Esophagus muscularis mucosa (tissue), 4 donors: ENCODE measurements around the gene TBC1D22A. TPM values are rescaled to one million over a fixed set of nuclear protein-coding genes. Genes with fewer than 3 reads are reported as not detected.

Experiments
- DNase-seq: peaks from one replicate; pipeline ENCODE4 v3.0.0-alpha.2; 2017; ENCODE audit errors: extremely low spot score
- H3K27ac ChIP-seq, 4 donors: fragments of 200-600 bp; sonication (generic); replicated peaks in 1 of 4; 1 replicate in 3 of 4; 2 replicates in 1 of 4; pipeline ENCODE4 v1.5.1; 2016 to 2019; ENCODE audit warnings: mild to moderate bottlenecking in 1 of 4
- H3K27me3 ChIP-seq, 4 donors: fragments of 200-600 bp; sonication (generic); one replicate each; pipeline versions ENCODE4 v1.5.1 to v1.6.0; 2016 to 2019
- H3K36me3 ChIP-seq, 4 donors: fragments of 200-600 bp; sonication (generic); one replicate each; pipeline ENCODE4 v1.5.1; 2016 to 2019
- H3K4me1 ChIP-seq, 4 donors: fragments of 200-600 bp; sonication (generic); one replicate each; pipeline ENCODE4 v1.5.1; 2016 to 2019
- H3K4me3 ChIP-seq, 4 donors: fragments of 200-600 bp; sonication (generic); 1 replicate in 2 of 4; 2 replicates in 2 of 4; pipeline ENCODE4 v1.5.1; 2016 to 2019; ENCODE audit warnings: mild to moderate bottlenecking in 4 of 4, moderate library complexity in 1 of 4
- H3K9me3 ChIP-seq, 4 donors: fragments of 200-600 bp; sonication (generic); 1 replicate in 3 of 4; 2 replicates in 1 of 4; pipeline ENCODE4 v1.5.1; 2016 to 2019
- EP300 ChIP-seq: sonication (generic); formaldehyde crosslinking; IDR thresholded peaks from one replicate; pipeline ENCODE4 v1.6.1; 2017; ENCODE audit warnings: antibody characterized with exemption
- POLR2A ChIP-seq: fragments of 450-650 bp; IDR thresholded peaks from one replicate; pipeline ENCODE4 v1.6.1; 2017; ENCODE audit warnings: antibody characterized with exemption, moderate library complexity, mild to moderate bottlenecking, low read depth
- POLR2AphosphoS5 ChIP-seq, 2 donors: sonication (generic); formaldehyde crosslinking; IDR thresholded peaks; one replicate each; pipeline ENCODE4 v1.6.1; 2017; ENCODE audit warnings: antibody characterized with exemption in 2 of 2
- WGBS: methylation state at CpG from one replicate; pipeline ENCODE4 v1.1.5; 2018; 5-methylcytosine and 5-hydroxymethylcytosine counted together
- intact Hi-C: fragments of 100-400 bp; cut with DNase I; formaldehyde crosslinking; loops from one replicate; pipeline ENCODE4 v1.15.1; 2023
- total RNA-seq, 4 donors: library from RNA; depleted of rRNA; stranded (reverse); fragments of >200 nt; gene quantifications; one replicate each; pipeline versions ENCODE4 v1.1.0 to v1.2.1, GENCODE V29; 2016
- TF ChIP-seq, protein P1 (sequence below), 3 experiments: fragments of 200-600 bp in 2 of 3; fragments of 450-650 bp in 1 of 3; sonication (generic) in 2 of 3; IDR thresholded peaks; one replicate each; pipeline ENCODE4 v1.5.1; 2017 to 2019; ENCODE audit warnings: antibody characterized with exemption in 3 of 3, mild to moderate bottlenecking in 2 of 3, moderate library complexity in 1 of 3

TBC1D22A gene
- total RNA-seq, 4 donors from 2014 or later: 15.2 to 20.7 (median 18.8) TPM

- no peaks in the 10 kb centered on the region for H3K9me3 ChIP-seq
- intact Hi-C loops: no loop called here
- DNase-seq: peak; percentile 21
- peaks cover 16 to 25% (median 18%) of the 10 kb centered on the region in 4 donors for H3K4me1 ChIP-seq
- H3K36me3 ChIP-seq: peaks cover 0 to 16% (median 12%) of the 10 kb centered on the region in 4 donors
- no peaks in the 10 kb centered on the region for H3K27me3 ChIP-seq
- no peak overlapping the region for H3K27ac ChIP-seq
- no peak overlapping the region for H3K4me3 ChIP-seq
- TF ChIP-seq POLR2AphosphoS5 (IDR thresholded peaks at IDR 0.05) (no peak), POLR2A (no peak), EP300 (no peak)
- TF ChIP-seq, protein P1, sequence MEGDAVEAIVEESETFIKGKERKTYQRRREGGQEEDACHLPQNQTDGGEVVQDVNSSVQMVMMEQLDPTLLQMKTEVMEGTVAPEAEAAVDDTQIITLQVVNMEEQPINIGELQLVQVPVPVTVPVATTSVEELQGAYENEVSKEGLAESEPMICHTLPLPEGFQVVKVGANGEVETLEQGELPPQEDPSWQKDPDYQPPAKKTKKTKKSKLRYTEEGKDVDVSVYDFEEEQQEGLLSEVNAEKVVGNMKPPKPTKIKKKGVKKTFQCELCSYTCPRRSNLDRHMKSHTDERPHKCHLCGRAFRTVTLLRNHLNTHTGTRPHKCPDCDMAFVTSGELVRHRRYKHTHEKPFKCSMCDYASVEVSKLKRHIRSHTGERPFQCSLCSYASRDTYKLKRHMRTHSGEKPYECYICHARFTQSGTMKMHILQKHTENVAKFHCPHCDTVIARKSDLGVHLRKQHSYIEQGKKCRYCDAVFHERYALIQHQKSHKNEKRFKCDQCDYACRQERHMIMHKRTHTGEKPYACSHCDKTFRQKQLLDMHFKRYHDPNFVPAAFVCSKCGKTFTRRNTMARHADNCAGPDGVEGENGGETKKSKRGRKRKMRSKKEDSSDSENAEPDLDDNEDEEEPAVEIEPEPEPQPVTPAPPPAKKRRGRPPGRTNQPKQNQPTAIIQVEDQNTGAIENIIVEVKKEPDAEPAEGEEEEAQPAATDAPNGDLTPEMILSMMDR (IDR thresholded peaks at IDR 0.05): no peak
- 88% methylated on average over 12 of the region's 12 CpGs for WGBS
Measured at GRCh38 chr22:46824980-46825544, 62.6 kb downstream of the TBC1D22A start.

DNA sequence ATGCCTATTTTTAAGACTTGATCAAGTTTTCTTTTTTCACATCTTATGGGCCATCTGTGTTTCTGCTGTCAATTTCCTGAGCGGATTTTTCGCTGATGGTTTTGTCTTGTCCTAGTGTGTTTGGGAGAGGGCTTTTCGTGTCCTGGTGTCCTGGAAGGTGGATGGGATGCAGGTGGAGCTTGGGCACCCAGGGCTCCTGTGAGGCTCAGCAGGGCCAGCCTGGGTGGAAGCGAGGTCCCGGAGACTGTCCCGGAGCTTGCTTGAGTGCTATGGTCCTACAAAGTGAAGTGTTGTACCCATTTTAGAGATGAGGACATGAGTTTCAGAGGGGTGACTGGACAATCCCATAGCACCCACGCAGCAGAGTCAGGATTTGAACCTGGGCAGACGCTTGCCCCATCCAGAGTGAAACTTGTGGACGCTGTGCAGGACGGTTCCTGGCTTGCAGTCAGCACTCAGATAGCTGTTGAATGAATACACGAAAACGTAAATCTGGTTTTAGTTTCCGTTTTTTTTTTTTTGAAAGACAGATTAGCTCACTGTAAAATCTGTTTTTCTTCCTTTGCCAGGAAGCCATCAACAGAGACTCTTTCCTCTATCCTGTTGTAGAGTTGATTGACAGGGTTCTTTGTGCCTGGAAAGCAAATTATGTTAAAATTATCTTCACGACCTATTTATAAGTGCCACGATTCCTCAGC is 64.1 kb downstream of the TBC1D22A start:
- H3K4me3 ChIP-seq: no peak overlapping the region
- DNase-seq: no peak

GRCh38 chr22:46827136-46827780 is 64.8 kb downstream of the TBC1D22A start:
- no peak for TF ChIP-seq POLR2AphosphoS5 (IDR thresholded peaks at IDR 0.05)
- TF ChIP-seq POLR2A: no peak
- TF ChIP-seq EP300: no peak
- TF ChIP-seq, protein P1 (IDR thresholded peaks at IDR 0.05): no peak

More for the DNA sequence above, 64.1 kb downstream of the TBC1D22A start:
- TF ChIP-seq POLR2AphosphoS5 (IDR thresholded peaks at IDR 0.05): no peak
- 91% methylated on average over 15 of the region's 15 CpGs for WGBS
- Histone ChIP-seq H3K27me3 (no peaks in the 10 kb centered on the region), H3K4me1 (peaks cover 22 to 34% (median 28%) of the 10 kb centered on the region in 4 donors), H3K9me3 (no peaks in the 10 kb centered on the region), H3K27ac (no peak overlapping the region), H3K36me3 (peaks cover 0 to 16% (median 12%) of the 10 kb centered on the region in 4 donors)
- intact Hi-C loops: no loop called here

GRCh38 chr22:46827781-46828180 is 65.3 kb downstream of the TBC1D22A start:
- H3K4me1 ChIP-seq: peaks cover 22 to 34% (median 28%) of the 10 kb centered on the region in 4 donors
- 97% methylated on average over 12 of the region's 12 CpGs for WGBS
- H3K4me3 ChIP-seq: no peak overlapping the region
- no peaks in the 10 kb centered on the region for H3K27me3 ChIP-seq
- H3K27ac ChIP-seq: no peak overlapping the region
- TF ChIP-seq, protein P1 (IDR thresholded peaks at IDR 0.05): no peak
- TF ChIP-seq EP300 (no peak), POLR2AphosphoS5 (IDR thresholded peaks at IDR 0.05) (no peak), POLR2A (no peak)
- H3K36me3 ChIP-seq: peaks cover 0 to 16% (median 12%) of the 10 kb centered on the region in 4 donors
- intact Hi-C loops: no loop called here
- H3K9me3 ChIP-seq: no peaks in the 10 kb centered on the region
- peak; percentile 34 for DNase-seq

More at GRCh38 chr22:46827136-46827780, 64.8 kb downstream of the TBC1D22A start:
- Histone ChIP-seq H3K4me3 (no peak overlapping the region), H3K27me3 (no peaks in the 10 kb centered on the region), H3K27ac (no peak overlapping the region), H3K36me3 (peaks cover 0 to 16% (median 12%) of the 10 kb centered on the region in 4 donors), H3K4me1 (peaks cover 22 to 34% (median 28%) of the 10 kb centered on the region in 4 donors), H3K9me3 (no peaks in the 10 kb centered on the region)
- whole genome bisulfite sequencing: 92% methylated on average over 25 of the region's 25 CpGs
- intact Hi-C loops: no loop called here
- DNase-seq: peak; percentile 68

GRCh38 chr22:46828323-46828900 is 66.0 kb downstream of the TBC1D22A start:
- peaks cover 22 to 34% (median 28%) of the 10 kb centered on the region in 4 donors for H3K4me1 ChIP-seq
- TF ChIP-seq EP300 (no peak), POLR2AphosphoS5 (IDR thresholded peaks at IDR 0.05) (no peak), POLR2A (no peak)
- TF ChIP-seq, protein P1 (IDR thresholded peaks at IDR 0.05): no peak
- H3K27me3 ChIP-seq: no peaks in the 10 kb centered on the region
- H3K27ac ChIP-seq: no peak overlapping the region
- WGBS: 96% methylated on average over 9 of the region's 9 CpGs
- intact Hi-C loops: no loop called here
- no peak overlapping the region for H3K4me3 ChIP-seq
- no peaks in the 10 kb centered on the region for H3K9me3 ChIP-seq
- DNase-seq: peak; percentile 77
- H3K36me3 ChIP-seq: peaks cover 0 to 15% (median 9%) of the 10 kb centered on the region in 4 donors
